Bronchial epithelial cell (primary cell): ENCODE results near the gene SLC31A1. TPM values are rescaled to one million over a fixed set of nuclear protein-coding genes. Genes with fewer than 3 reads are reported as not detected.
"Not testable (repeated sequence)": the region's sequence is repeated elsewhere in the genome, so short reads cannot be mapped to it uniquely, and the experiment has no call there.

Experiments used
- DNase-seq: peaks from one replicate; pipeline ENCODE4 v3.0.0-alpha.2; 2010; ENCODE audit warnings: low read depth
- FAIRE-seq: peaks from 2 replicates; lab custom pipeline; 2011; peaks lifted over from hg19 to GRCh38; lab: Jason Lieb, UNC
- H3K27me3 ChIP-seq: 2 replicates; pipeline ENCODE4 v1.5.1; 2011; ENCODE audit warnings: low read length; ENCODE audit not compliant: control insufficient read depth, insufficient read depth
- H3K36me3 ChIP-seq: 2 replicates; pipeline ENCODE4 v1.5.1; 2011; ENCODE audit warnings: low read length; ENCODE audit not compliant: control insufficient read depth, insufficient read depth
- H3K4me3 ChIP-seq: 2 replicates; pipeline ENCODE4 v1.5.1; 2011; ENCODE audit warnings: mild to moderate bottlenecking, low read depth, low read length, control low read depth
- CTCF ChIP-seq: IDR thresholded peaks from 2 replicates; pipeline ENCODE4 v1.5.1; 2011; ENCODE audit warnings: mild to moderate bottlenecking, moderate library complexity, low read length, control low read depth, inconsistent platforms; ENCODE audit not compliant: insufficient read depth, severe bottlenecking
- total RNA-seq: library from RNA; depleted of rRNA; stranded (reverse); fragments of >200 nt; gene quantifications from 2 replicates; pipeline ENCODE4 v1.2.1, GENCODE V29; 2014

Gene SLC31A1
- total RNA-seq, 1 donor from 2014 or later: 29.7 TPM

DNA sequence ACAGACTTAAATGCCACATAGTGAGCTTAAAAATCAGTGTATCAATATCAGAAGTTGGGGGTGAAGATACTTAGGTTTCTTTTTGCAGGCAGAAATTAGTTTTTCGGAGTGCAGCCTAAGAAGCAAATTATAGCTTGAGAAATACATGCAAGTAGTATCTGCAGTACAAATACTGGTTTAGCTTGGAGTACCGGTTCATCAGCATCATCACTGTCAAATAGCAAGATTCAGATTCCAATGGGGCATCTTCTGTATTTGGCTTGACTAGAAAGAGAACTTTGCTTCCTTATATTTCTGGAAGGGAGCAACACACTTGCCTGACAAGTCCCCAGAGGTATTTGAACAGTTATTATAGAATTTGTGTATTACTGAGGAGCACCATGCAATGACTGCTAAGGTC lies 19.8 kb downstream of the SLC31A1 start:
- DNase-seq (no peak), FAIRE-seq (no peak)
- Histone ChIP-seq H3K36me3 (no peaks in the 10 kb centered on the region), H3K4me3 (no peak overlapping the region), H3K27me3 (no peaks in the 10 kb centered on the region)
- no peak for TF ChIP-seq CTCF

DNA sequence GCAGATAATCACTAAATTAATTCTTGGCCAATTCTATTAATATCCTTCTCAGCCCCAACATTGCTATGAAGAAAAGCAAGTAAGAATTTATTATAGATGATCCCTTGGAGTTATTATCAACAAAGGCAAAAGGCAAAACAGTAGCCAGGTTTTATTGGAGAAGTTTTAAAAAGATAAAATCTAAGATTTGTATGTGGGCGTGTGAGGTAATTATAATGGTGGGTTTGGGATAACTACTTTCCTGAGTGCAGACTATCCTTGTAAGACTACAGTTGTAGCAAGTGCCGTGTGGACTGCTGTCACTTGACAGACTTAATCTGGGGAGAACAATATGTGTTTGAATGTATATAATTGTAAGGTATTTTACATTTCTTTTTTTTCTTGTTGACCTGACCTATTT lies 23.2 kb downstream of the SLC31A1 start:
- Histone ChIP-seq H3K36me3 (no peaks in the 10 kb centered on the region), H3K27me3 (no peaks in the 10 kb centered on the region), H3K4me3 (no peak overlapping the region)
- no peak for TF ChIP-seq CTCF
- DNase-seq (no peak), FAIRE-seq (no peak)

GRCh38 chr9:113245894-113246293 lies 24.6 kb downstream of the SLC31A1 start:
- H3K4me3 ChIP-seq: no peak overlapping the region
- TF ChIP-seq CTCF: no peak
- H3K27me3 ChIP-seq: no peaks in the 10 kb centered on the region
- DNase-seq: no peak
- FAIRE-seq: no peak
- H3K36me3 ChIP-seq: no peaks in the 10 kb centered on the region

DNA sequence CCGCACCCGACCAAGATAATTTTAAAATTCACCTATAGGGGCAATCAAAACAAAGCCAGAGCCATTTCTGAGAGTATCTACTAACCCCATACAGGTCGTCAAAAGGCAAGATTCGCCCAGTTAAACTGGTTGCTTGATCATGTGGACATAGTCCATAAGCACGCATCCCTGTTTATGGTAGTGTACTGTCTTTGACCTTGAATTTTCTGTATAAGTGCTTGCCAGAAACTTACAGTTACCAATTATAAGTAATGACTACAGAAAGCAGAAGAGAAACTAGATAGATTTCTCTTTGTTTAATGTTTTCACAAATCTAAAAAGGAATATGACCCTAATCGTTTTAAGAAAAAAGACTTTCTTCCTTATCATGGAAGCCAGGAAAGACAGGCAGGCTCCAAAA lies 25.6 kb downstream of the SLC31A1 start:
- no peak for DNase-seq
- no peak for TF ChIP-seq CTCF
- FAIRE-seq: no peak
- Histone ChIP-seq H3K27me3 (no peaks in the 10 kb centered on the region), H3K4me3 (no peak overlapping the region), H3K36me3 (no peaks in the 10 kb centered on the region)

- no peaks in the 10 kb centered on the region for H3K36me3 ChIP-seq
- TF ChIP-seq CTCF: no peak
- H3K27me3 ChIP-seq: no peaks in the 10 kb centered on the region
- FAIRE-seq (no peak), DNase-seq (no peak)
- H3K4me3 ChIP-seq: no peak overlapping the region
Observed at GRCh38 chr9:113247640-113248039, 26.3 kb downstream of the SLC31A1 start.

GRCh38 chr9:113249661-113250060 lies 28.3 kb downstream of the SLC31A1 start:
- H3K36me3 ChIP-seq, FAIRE-seq, H3K27me3 ChIP-seq, DNase-seq, H3K4me3 ChIP-seq: not testable (repeated sequence)
